Neuronal stem cell (in vitro differentiated cells): Measurements from ENCODE around the gene TOMM22.

Experiments used
- DNase-seq: peaks from one replicate; pipeline ENCODE4 v3.0.0-alpha.2; 2013; ENCODE audit warnings: low spot score
- H2AFZ ChIP-seq: one replicate; pipeline ENCODE4 v1.6.1; 2013; ENCODE audit warnings: mild to moderate bottlenecking, low read length, inconsistent platforms
- H2AK5ac ChIP-seq: 2 replicates; pipeline ENCODE4 v1.6.1; 2013; ENCODE audit warnings: low read depth, mild to moderate bottlenecking, inconsistent platforms, low read length, moderate library complexity, mixed read lengths
- H2BK120ac ChIP-seq: 2 replicates; pipeline ENCODE4 v1.6.1; 2013; ENCODE audit warnings: low read depth, mild to moderate bottlenecking, inconsistent platforms, low read length, moderate library complexity, mixed read lengths
- H2BK12ac ChIP-seq: one replicate; pipeline ENCODE4 v1.6.1; 2013; ENCODE audit warnings: low read length, inconsistent platforms
- H2BK15ac ChIP-seq: 2 replicates; pipeline ENCODE4 v1.6.1; 2013; ENCODE audit warnings: mild to moderate bottlenecking, low read length, inconsistent platforms, mixed read lengths
- H2BK5ac ChIP-seq: one replicate; pipeline ENCODE4 v1.6.1; 2013; ENCODE audit warnings: inconsistent platforms, mild to moderate bottlenecking, low read length, moderate library complexity
- H3K14ac ChIP-seq: one replicate; pipeline ENCODE4 v1.6.1; 2013; ENCODE audit warnings: low read length, inconsistent platforms
- H3K18ac ChIP-seq: 2 replicates; pipeline ENCODE4 v1.6.1; 2013; ENCODE audit warnings: low read length, inconsistent platforms
- H3K23ac ChIP-seq: 2 replicates; pipeline ENCODE4 v1.6.1; 2013; ENCODE audit warnings: low read depth, mild to moderate bottlenecking, mixed read lengths, low read length, inconsistent platforms; ENCODE audit not compliant: poor library complexity
- H3K27ac ChIP-seq: replicated peaks from 3 replicates; pipeline ENCODE4 v1.5.1; 2013; ENCODE audit warnings: low read length, inconsistent platforms
- H3K27me3 ChIP-seq, 3 experiments: 2 replicates each; pipeline ENCODE4 v1.6.1; 2013; ENCODE audit warnings: low read length in 3 of 3, mild to moderate bottlenecking in 2 of 3, inconsistent platforms in 1 of 3, low read depth in 1 of 3, mixed read lengths in 1 of 3, moderate library complexity in 1 of 3; ENCODE audit not compliant: control insufficient read depth in 3 of 3, insufficient read depth in 3 of 3
- H3K36me3 ChIP-seq, 2 donors: replicated peaks in 1 of 2; 2 replicates each; pipeline ENCODE4 v1.6.1; 2013; ENCODE audit warnings: low read length in 2 of 2; ENCODE audit not compliant: control insufficient read depth in 2 of 2, insufficient read depth in 2 of 2
- H3K4ac ChIP-seq: 2 replicates; pipeline ENCODE4 v1.6.1; 2013; ENCODE audit warnings: inconsistent platforms, mild to moderate bottlenecking, low read length, moderate library complexity
- H3K4me1 ChIP-seq, 2 donors: 1 replicate in 1 of 2; 2 replicates in 1 of 2; pipeline ENCODE4 v1.6.1; 2013; ENCODE audit warnings: low read length in 2 of 2, low read depth in 1 of 2; ENCODE audit not compliant: control insufficient read depth in 2 of 2, insufficient read depth in 1 of 2
- H3K4me2 ChIP-seq: one replicate; pipeline ENCODE4 v1.6.1; 2013; ENCODE audit warnings: mild to moderate bottlenecking, low read length, inconsistent platforms; ENCODE audit not compliant: insufficient read depth, poor library complexity, severe bottlenecking
- H3K4me3 ChIP-seq, 2 donors: 2 replicates each; pipeline ENCODE4 v1.5.1; 2013; ENCODE audit warnings: low read length in 2 of 2, mild to moderate bottlenecking in 2 of 2, inconsistent platforms in 1 of 2, moderate library complexity in 1 of 2
- H3K79me1 ChIP-seq: one replicate; pipeline ENCODE4 v1.6.1; 2013; ENCODE audit warnings: low read depth, mild to moderate bottlenecking, inconsistent platforms, low read length, moderate library complexity
- H3K9ac ChIP-seq: one replicate; pipeline ENCODE4 v1.6.1; 2013; ENCODE audit warnings: mild to moderate bottlenecking, low read depth, low read length, inconsistent platforms; ENCODE audit not compliant: poor library complexity
- H3K9me3 ChIP-seq, 2 donors: replicated peaks in 1 of 2; 2 replicates each; pipeline versions ENCODE3 to v1.6.1; 2013; ENCODE audit warnings: low read length in 2 of 2, mild to moderate bottlenecking in 2 of 2, inconsistent platforms in 1 of 2, low read depth in 1 of 2, mixed read lengths in 1 of 2, moderate library complexity in 1 of 2; ENCODE audit not compliant: control insufficient read depth in 2 of 2, insufficient read depth in 1 of 2
- H4K8ac ChIP-seq: one replicate; pipeline ENCODE4 v1.6.1; 2013; ENCODE audit warnings: low read depth, mild to moderate bottlenecking, inconsistent platforms, low read length, moderate library complexity
- H4K91ac ChIP-seq: one replicate; pipeline ENCODE4 v1.6.1; 2013; ENCODE audit warnings: low read length, low read depth, mild to moderate bottlenecking, inconsistent platforms; ENCODE audit not compliant: poor library complexity
- WGBS, 2 donors: extraction: QIAGEN DNeasy Blood & Tissue Kit; methylation state at CpG; one replicate each; pipeline ENCODE4 v1.1.7; 2013; ENCODE audit warnings: missing lambda C conversion rate in 2 of 2, mixed read lengths in 1 of 2; ENCODE audit not compliant: insufficient read length in 2 of 2, insufficient replicate concordance in 1 of 2; ENCODE audit errors: extremely low coverage in 2 of 2; 5-methylcytosine and 5-hydroxymethylcytosine counted together

Gene TOMM22

GRCh38 chr22:38696606-38697424 is 15.1 kb downstream of the TOMM22 start:
- no peak overlapping the region for H2BK5ac ChIP-seq
- no peak overlapping the region for H4K8ac ChIP-seq
- WGBS, 2 donors: no CpG with 5 or more reads among the region's 3 CpGs
- H2AK5ac ChIP-seq: no peak overlapping the region
- DNase-seq: no peak
- no peak overlapping the region for H2AFZ ChIP-seq
- peaks cover 4% of the 10 kb centered on the region for H3K79me1 ChIP-seq
- H3K27ac ChIP-seq: no peak overlapping the region
- H3K23ac ChIP-seq: no peak overlapping the region
- no peak overlapping the region for H3K4ac ChIP-seq
- no peak overlapping the region for H3K4me2 ChIP-seq
- no peak overlapping the region for H3K14ac ChIP-seq
- H3K9me3 ChIP-seq: no peaks in the 10 kb centered on the region
- no peak overlapping the region for H3K9ac ChIP-seq
- no peak overlapping the region for H2BK12ac ChIP-seq
- no peak overlapping the region for H2BK120ac ChIP-seq
- H3K4me1 ChIP-seq: peaks cover 11 to 33% of the 10 kb centered on the region in 2 donors
- no peaks in the 10 kb centered on the region for H3K27me3 ChIP-seq
- H2BK15ac ChIP-seq: no peak overlapping the region
- peaks cover 3 to 64% of the 10 kb centered on the region in 2 donors for H3K36me3 ChIP-seq
- peak overlapping the region in 1 of 2 donors; percentile 11 for H3K4me3 ChIP-seq
- H4K91ac ChIP-seq: no peak overlapping the region
- H3K18ac ChIP-seq: no peak overlapping the region

GRCh38 chr22:38697425-38698089 is 15.8 kb downstream of the TOMM22 start:
- H3K4me1 ChIP-seq: peaks cover 11 to 33% of the 10 kb centered on the region in 2 donors
- H3K4me2 ChIP-seq: no peak overlapping the region
- peaks cover 4% of the 10 kb centered on the region for H3K79me1 ChIP-seq
- no peak overlapping the region for H2BK5ac ChIP-seq
- H3K9me3 ChIP-seq: no peaks in the 10 kb centered on the region
- H4K91ac ChIP-seq: no peak overlapping the region
- H3K36me3 ChIP-seq: peaks cover 3 to 59% of the 10 kb centered on the region in 2 donors
- no peaks in the 10 kb centered on the region for H3K27me3 ChIP-seq
- H4K8ac ChIP-seq: no peak overlapping the region
- no peak for DNase-seq
- H3K4ac ChIP-seq: no peak overlapping the region
- H2BK120ac ChIP-seq: no peak overlapping the region
- WGBS, 2 donors: no CpG with 5 or more reads among the region's 8 CpGs
- H2BK12ac ChIP-seq: no peak overlapping the region
- peak overlapping the region in 1 of 2 donors; percentile 11 for H3K4me3 ChIP-seq
- H3K9ac ChIP-seq: no peak overlapping the region
- H3K23ac ChIP-seq: no peak overlapping the region
- no peak overlapping the region for H2BK15ac ChIP-seq
- H3K18ac ChIP-seq: no peak overlapping the region
- no peak overlapping the region for H2AFZ ChIP-seq
- no peak overlapping the region for H2AK5ac ChIP-seq
- no peak overlapping the region for H3K27ac ChIP-seq
- H3K14ac ChIP-seq: no peak overlapping the region

GRCh38 chr22:38698407-38699094 is 16.8 kb downstream of the TOMM22 start:
- Histone ChIP-seq H3K18ac (no peak overlapping the region), H4K8ac (no peak overlapping the region), H2BK120ac (no peak overlapping the region), H3K79me1 (peaks cover 4% of the 10 kb centered on the region), H3K27me3 (no peaks in the 10 kb centered on the region), H3K27ac (no peak overlapping the region), H2BK15ac (no peak overlapping the region), H3K14ac (no peak overlapping the region), H2AK5ac (no peak overlapping the region), H3K4ac (no peak overlapping the region), H3K9me3 (no peaks in the 10 kb centered on the region), H2AFZ (no peak overlapping the region), H2BK5ac (no peak overlapping the region), H3K4me3 (peak overlapping the region in 1 of 2 donors; percentile 75), H3K4me1 (peaks cover 11 to 33% of the 10 kb centered on the region in 2 donors), H3K9ac (no peak overlapping the region), H3K4me2 (peak overlapping the region; percentile 78), H3K36me3 (peaks cover 3 to 50% of the 10 kb centered on the region in 2 donors), H3K23ac (no peak overlapping the region), H4K91ac (no peak overlapping the region), H2BK12ac (no peak overlapping the region)
- WGBS, 2 donors: no CpG with 5 or more reads among the region's 13 CpGs
- DNase-seq: no peak

- no peak overlapping the region for H2BK12ac ChIP-seq
- H3K27ac ChIP-seq: no peak overlapping the region
- peaks cover 2 to 44% of the 10 kb centered on the region in 2 donors for H3K36me3 ChIP-seq
- H4K91ac ChIP-seq: no peak overlapping the region
- no peaks in the 10 kb centered on the region for H3K27me3 ChIP-seq
- H3K9me3 ChIP-seq: no peaks in the 10 kb centered on the region
- no peak overlapping the region for H3K14ac ChIP-seq
- peak overlapping the region; percentile 78 for H3K4me2 ChIP-seq
- no CpG with 5 or more reads among the region's 5 CpGs for WGBS, 2 donors
- no peak overlapping the region for H2AFZ ChIP-seq
- no peak overlapping the region for H2AK5ac ChIP-seq
- H4K8ac ChIP-seq: no peak overlapping the region
- H2BK15ac ChIP-seq: no peak overlapping the region
- no peak overlapping the region for H3K23ac ChIP-seq
- H2BK5ac ChIP-seq: no peak overlapping the region
- no peak overlapping the region for H3K18ac ChIP-seq
- DNase-seq: no peak
- H3K4me3 ChIP-seq: peak overlapping the region; percentile 70 to 75
- no peak overlapping the region for H3K9ac ChIP-seq
- peaks cover 4% of the 10 kb centered on the region for H3K79me1 ChIP-seq
- no peak overlapping the region for H3K4ac ChIP-seq
- H3K4me1 ChIP-seq: peaks cover 11 to 33% of the 10 kb centered on the region in 2 donors
- H2BK120ac ChIP-seq: no peak overlapping the region
These were observed 17.4 kb downstream of the TOMM22 start for GRCh38 chr22:38699143-38699542.
